ENCODE measurements around the gene MCEMP1.

DNA sequence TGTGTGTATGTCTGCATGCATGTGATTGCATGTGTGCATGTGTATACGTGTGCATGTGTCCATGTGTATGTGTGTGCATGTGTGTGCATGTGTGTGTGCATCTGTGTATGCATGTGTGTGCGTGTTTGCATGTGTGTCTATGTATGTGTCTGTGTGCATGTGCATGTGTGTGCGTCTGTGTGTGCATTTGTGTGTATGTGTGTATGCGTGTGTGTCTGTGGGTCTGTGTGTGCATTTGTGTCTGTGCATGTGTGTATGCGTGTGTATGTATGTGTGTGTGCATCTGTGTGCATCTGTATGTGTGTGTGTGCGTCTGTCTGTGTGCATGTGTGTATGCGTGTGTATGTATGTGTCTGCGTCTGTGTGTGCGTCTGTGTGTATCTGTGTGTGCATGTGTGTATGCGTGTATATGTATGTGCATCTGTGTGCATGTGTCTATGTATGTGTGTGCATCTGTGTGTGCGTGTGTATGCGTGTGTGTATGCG is 37.0 kb upstream of the MCEMP1 start:
- TF ChIP-seq, protein P1, sequence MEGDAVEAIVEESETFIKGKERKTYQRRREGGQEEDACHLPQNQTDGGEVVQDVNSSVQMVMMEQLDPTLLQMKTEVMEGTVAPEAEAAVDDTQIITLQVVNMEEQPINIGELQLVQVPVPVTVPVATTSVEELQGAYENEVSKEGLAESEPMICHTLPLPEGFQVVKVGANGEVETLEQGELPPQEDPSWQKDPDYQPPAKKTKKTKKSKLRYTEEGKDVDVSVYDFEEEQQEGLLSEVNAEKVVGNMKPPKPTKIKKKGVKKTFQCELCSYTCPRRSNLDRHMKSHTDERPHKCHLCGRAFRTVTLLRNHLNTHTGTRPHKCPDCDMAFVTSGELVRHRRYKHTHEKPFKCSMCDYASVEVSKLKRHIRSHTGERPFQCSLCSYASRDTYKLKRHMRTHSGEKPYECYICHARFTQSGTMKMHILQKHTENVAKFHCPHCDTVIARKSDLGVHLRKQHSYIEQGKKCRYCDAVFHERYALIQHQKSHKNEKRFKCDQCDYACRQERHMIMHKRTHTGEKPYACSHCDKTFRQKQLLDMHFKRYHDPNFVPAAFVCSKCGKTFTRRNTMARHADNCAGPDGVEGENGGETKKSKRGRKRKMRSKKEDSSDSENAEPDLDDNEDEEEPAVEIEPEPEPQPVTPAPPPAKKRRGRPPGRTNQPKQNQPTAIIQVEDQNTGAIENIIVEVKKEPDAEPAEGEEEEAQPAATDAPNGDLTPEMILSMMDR (IDR thresholded peaks at IDR 0.05; ENCODE audit: borderline replicate concordance, extremely low read depth, low read length, poor library complexity, severe bottlenecking): no peak
- TF ChIP-seq EZH2 (IDR thresholded peaks at IDR 0.05; ENCODE audit: borderline replicate concordance, low read depth, low read length, severe bottlenecking): no peak

Measured in DND-41 (cell line).